A549 (cell line): Measurements from ENCODE around the gene TRMT61A. TPM values are rescaled to one million over a fixed set of nuclear protein-coding genes. Genes with fewer than 3 reads are reported as not detected.
A peak's percentile ranks its signal among the peaks of the same experiment; 100 is the strongest.

Experiments used
- ATAC-seq, 2 experiments: fragments of 200-7000 bp in 1 of 2; fragments of >200 bp in 1 of 2; cut with Nextera tagmentation in 1 of 2; cut with Tn5 transposase in 1 of 2; 3 replicates each; pipeline versions ENCODE4 v1.8.0 to v1.9.1; 2018 to 2020; ENCODE audit warnings: mild to moderate bottlenecking in 1 of 2, moderate library complexity in 1 of 2
- CTCF ChIA-PET: fragments of 300-600 bp; sonication (Branson Sonifier 250); formaldehyde crosslinking; extraction: SDS; loops from one replicate; lab custom pipeline; 2021; ENCODE audit warnings: antibody characterized with exemption, inconsistent platforms; lab: Yijun Ruan, JAX
- POLR2A ChIA-PET: fragments of 350-600 bp; formaldehyde crosslinking; extraction: SDS; loops from one replicate; lab custom pipeline; 2021; ENCODE audit warnings: antibody characterized with exemption, inconsistent platforms; lab: Yijun Ruan, JAX
- DNase-seq, 2 experiments: peaks; one replicate each; pipeline versions ENCODE4 v3.0.0 to v3.0.0-alpha.2; 2011 to 2016; ENCODE audit warnings: low read depth in 1 of 2, low spot score in 1 of 2
- FAIRE-seq: peaks from 2 replicates; lab custom pipeline; 2011; peaks lifted over from hg19 to GRCh38; lab: Jason Lieb, UNC
- H3K27ac ChIP-seq, 2 experiments: fragments of >200 bp; sonication (Bioruptor Twin); formaldehyde crosslinking; 3 replicates each; pipeline ENCODE4 v1.5.1; 2016 to 2017
- H3K4me1 ChIP-seq: fragments of >200 bp; sonication (Bioruptor Twin); formaldehyde crosslinking; 3 replicates; pipeline ENCODE4 v1.6.1; 2016
- H3K4me2 ChIP-seq: fragments of >200 bp; sonication (Bioruptor Twin); formaldehyde crosslinking; 3 replicates; pipeline ENCODE4 v1.6.1; 2016
- H3K4me3 ChIP-seq: fragments of >200 bp; sonication (Bioruptor Twin); formaldehyde crosslinking; 3 replicates; pipeline ENCODE4 v1.5.1; 2016
- H3K9me3 ChIP-seq: fragments of >200 bp; sonication (Bioruptor Twin); formaldehyde crosslinking; 3 replicates; pipeline ENCODE4 v1.6.1; 2016
- ATOH8 ChIP-seq: fragments of 250-450 bp; sonication (Bioruptor Pico); IDR thresholded peaks from 2 replicates; pipeline ENCODE4 v1.5.0; 2020; ENCODE audit warnings: low read depth, mild to moderate bottlenecking, moderate library complexity
- CBX8 ChIP-seq: fragments of 200-600 bp; sonication (generic); IDR thresholded peaks from 2 replicates; pipeline ENCODE4 v1.6.1; 2016
- CTCF ChIP-seq: fragments of >200 bp; sonication (Bioruptor Twin); formaldehyde crosslinking; IDR thresholded peaks from 3 replicates; pipeline ENCODE4 v1.5.1; 2016
- E2F6 ChIP-seq: IDR thresholded peaks from 2 replicates; pipeline ENCODE4 v1.6.1; 2012; ENCODE audit warnings: low read depth, borderline replicate concordance
- EHF ChIP-seq: fragments of 250-450 bp; sonication (Bioruptor Pico); IDR thresholded peaks from 2 replicates; pipeline ENCODE4 v1.5.0; 2020; ENCODE audit warnings: mild to moderate bottlenecking
- ELK1 ChIP-seq: fragments of 150-350 bp; IDR thresholded peaks from 2 replicates; pipeline ENCODE4 v1.6.1; 2014; ENCODE audit warnings: low read depth, mild to moderate bottlenecking, low read length
- FOSB ChIP-seq: fragments of 250-450 bp; sonication (Bioruptor Pico); IDR thresholded peaks from 2 replicates; pipeline ENCODE4 v1.5.0; 2020; ENCODE audit warnings: mild to moderate bottlenecking, moderate library complexity
- FOSL2 ChIP-seq, 2 experiments: fragments of 450-650 bp in 1 of 2; fragments of >200 bp in 1 of 2; sonication (Bioruptor Twin) in 1 of 2; formaldehyde crosslinking; IDR thresholded peaks; 2 replicates each; pipeline versions ENCODE4 v1.5.0 to v1.6.1; 2016 to 2020; ENCODE audit warnings: mild to moderate bottlenecking in 1 of 2, moderate library complexity in 1 of 2
- GATA3 ChIP-seq: IDR thresholded peaks from 2 replicates; pipeline ENCODE4 v1.6.1; 2012; ENCODE audit warnings: borderline replicate concordance
- MYC ChIP-seq: IDR thresholded peaks from 2 replicates; pipeline ENCODE4 v1.6.1; 2012; ENCODE audit warnings: mild to moderate bottlenecking, inconsistent platforms, low read length, improper control_type of control experiment, borderline replicate concordance
- NFE2L2 ChIP-seq: fragments of 150-350 bp; conservative IDR thresholded peaks from 2 replicates; pipeline ENCODE4 v1.6.1; 2014; ENCODE audit warnings: low read length
- RARB ChIP-seq: fragments of 250-450 bp; sonication (Bioruptor Pico); IDR thresholded peaks from 2 replicates; pipeline ENCODE4 v1.8.0; 2021; ENCODE audit warnings: mild to moderate bottlenecking, moderate library complexity
- RNF2 ChIP-seq: fragments of 200-600 bp; sonication (generic); IDR thresholded peaks from 2 replicates; pipeline ENCODE4 v1.6.1; 2016; ENCODE audit warnings: low read depth, mild to moderate bottlenecking, antibody characterized with exemption, moderate library complexity, borderline replicate concordance
- TP53 ChIP-seq: fragments of 250-450 bp; sonication (Bioruptor Pico); IDR thresholded peaks from 2 replicates; pipeline ENCODE4 v1.5.0; 2021; ENCODE audit warnings: mild to moderate bottlenecking, moderate library complexity
- ZC3H11A ChIP-seq: fragments of 450-650 bp; IDR thresholded peaks from 2 replicates; pipeline ENCODE4 v1.6.1; 2014; ENCODE audit warnings: antibody characterized with exemption, mild to moderate bottlenecking
- WGBS: methylation state at CpG from one replicate; pipeline ENCODE4 v1.1.6; 2017; ENCODE audit errors: missing lambda C conversion rate; 5-methylcytosine and 5-hydroxymethylcytosine counted together
- polyA plus RNA-seq, 4 experiments: library from polyadenylated mRNA; depleted of rRNA in 3 of 4; stranded (reverse); fragments of >200 nt; fragmentation: RNase III in 1 of 4; extraction: RNeasy Plus Mini Kit Qiagen cat#74134 plus additional on column Dnase treatment in 1 of 4; gene quantifications; 2 replicates in 3 of 4; 3 replicates in 1 of 4; pipeline ENCODE4 v1.2.3, GENCODE V29; 2011 to 2017
- TF ChIP-seq, protein P1 (sequence below): IDR thresholded peaks from 2 replicates; pipeline ENCODE4 v1.6.1; 2012

TRMT61A gene
- polyA plus RNA-seq, 2 of the 4 experiments (the other 2 are of a cell fraction): 8.3 to 19.4 TPM

DNA sequence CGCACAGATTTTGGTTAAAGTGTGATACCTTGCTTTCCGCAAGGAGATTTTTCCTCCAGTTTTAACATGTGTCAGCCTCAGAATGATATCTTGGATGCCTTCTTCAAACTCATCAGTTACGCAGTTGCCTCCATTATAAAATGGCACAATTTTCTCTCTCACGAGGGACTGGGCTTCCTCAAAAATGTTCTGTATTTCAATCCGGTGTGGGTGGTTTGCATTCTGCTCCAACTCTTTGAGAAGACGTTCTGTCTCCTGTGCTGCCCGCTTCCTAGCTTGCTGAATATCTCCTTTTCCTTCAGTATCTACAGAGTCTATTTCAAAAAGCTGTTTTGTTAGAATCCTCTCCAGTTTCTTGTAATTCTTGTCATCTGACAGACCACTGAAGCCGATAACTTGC, 31.7 kb downstream of the TRMT61A start:
- CTCF ChIA-PET: interaction anchor here (1.1 to 9.1 kb wide), 5 partner anchors 8 to 134 kb away, joined by 3 to 100 read pairs (median 6); no protein-coding TSS in a partner anchor
- Histone ChIP-seq H3K9me3 (no peaks in the 10 kb centered on the region), H3K4me1 (peaks cover 37% of the 10 kb centered on the region), H3K4me2 (peak overlapping the region; percentile 98), H3K4me3 (peak overlapping the region; percentile 99), H3K27ac (no peak overlapping the region)
- FAIRE-seq (no peak), DNase-seq (no peak), ATAC-seq (no peak)
- no peak for TF ChIP-seq EHF (CRISPR knock-in tag)
- TF ChIP-seq E2F6: no peak
- TF ChIP-seq RARB (CRISPR knock-in tag): no peak
- TF ChIP-seq GATA3: no peak
- no peak for TF ChIP-seq FOSB
- no peak for TF ChIP-seq FOSL2 (IDR thresholded peaks at IDR 0.05)
- TF ChIP-seq FOSL2 (CRISPR knock-in tag; IDR thresholded peaks at IDR 0.05): no peak
- no peak for TF ChIP-seq ATOH8 (CRISPR knock-in tag)
- 89% methylated on average over 8 of the region's 8 CpGs for WGBS
- POLR2A ChIA-PET: interaction anchor here (2.0 kb wide), 1 partner anchor 8 kb away, joined by 10 read pairs; no protein-coding TSS in a partner anchor

DNA sequence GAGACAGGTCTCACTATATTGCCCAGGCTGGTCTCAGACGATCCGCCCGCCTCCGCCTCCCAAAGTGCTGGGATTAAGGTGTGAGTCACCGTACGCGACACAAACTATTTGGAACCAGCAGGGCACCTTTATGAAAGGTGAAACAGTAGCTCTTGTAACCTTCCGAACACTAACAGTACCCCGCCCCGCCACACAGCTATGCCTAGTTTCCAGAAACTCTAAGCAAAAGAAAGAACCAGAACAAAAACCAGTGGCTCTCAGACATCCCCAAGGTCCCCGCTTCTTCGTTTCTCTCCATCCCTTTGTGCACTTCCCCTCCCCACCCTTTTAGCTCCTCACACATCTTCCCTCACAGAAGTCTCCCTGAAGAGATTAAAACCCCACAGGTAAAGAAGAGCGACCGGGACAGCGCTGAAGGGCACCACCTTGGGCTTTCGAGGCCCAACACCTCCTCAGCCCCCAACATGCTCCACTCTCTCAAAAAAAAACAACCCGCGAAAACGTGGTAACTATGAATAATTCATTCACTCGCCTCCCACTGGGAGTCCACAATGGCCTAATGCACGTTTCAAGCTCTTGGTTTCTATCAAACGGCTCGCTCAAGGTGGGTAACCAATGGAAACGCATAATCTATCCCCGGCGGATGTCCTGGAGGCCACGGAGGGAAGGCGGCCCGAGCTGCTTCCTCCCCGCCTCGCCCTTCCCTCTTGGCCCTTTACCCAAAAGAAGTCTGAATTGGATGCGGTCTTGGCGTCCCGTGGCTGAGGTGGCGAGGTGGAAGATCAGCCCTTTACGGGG, 32.6 kb downstream of the TRMT61A start:
- H3K9me3 ChIP-seq: no peaks in the 10 kb centered on the region
- ATAC-seq: peak; percentile 46 to 63; a peak in 5 of 6 replicates
- no peak for FAIRE-seq
- 5% methylated on average over 35 of the region's 36 CpGs for WGBS
- POLR2A ChIA-PET: interaction anchor here (0.8 to 2.0 kb wide), 2 partner anchors 9 to 33 kb away, joined by 3 to 10 read pairs; no protein-coding TSS in a partner anchor
- no peak for TF ChIP-seq ELK1
- TF ChIP-seq FOSL2 (IDR thresholded peaks at IDR 0.05): no peak
- peak; percentile 41; the same call in 1 of the 2 replicates for TF ChIP-seq FOSL2 (CRISPR knock-in tag; IDR thresholded peaks at IDR 0.05)
- no peak for TF ChIP-seq RNF2
- 0 out of 2 replicates have a peak, but pooled peaks have one; percentile 35 for TF ChIP-seq TP53
- TF ChIP-seq CTCF: no peak
- no peak for TF ChIP-seq MYC
- TF ChIP-seq ZC3H11A: no peak
- TF ChIP-seq, protein P1, sequence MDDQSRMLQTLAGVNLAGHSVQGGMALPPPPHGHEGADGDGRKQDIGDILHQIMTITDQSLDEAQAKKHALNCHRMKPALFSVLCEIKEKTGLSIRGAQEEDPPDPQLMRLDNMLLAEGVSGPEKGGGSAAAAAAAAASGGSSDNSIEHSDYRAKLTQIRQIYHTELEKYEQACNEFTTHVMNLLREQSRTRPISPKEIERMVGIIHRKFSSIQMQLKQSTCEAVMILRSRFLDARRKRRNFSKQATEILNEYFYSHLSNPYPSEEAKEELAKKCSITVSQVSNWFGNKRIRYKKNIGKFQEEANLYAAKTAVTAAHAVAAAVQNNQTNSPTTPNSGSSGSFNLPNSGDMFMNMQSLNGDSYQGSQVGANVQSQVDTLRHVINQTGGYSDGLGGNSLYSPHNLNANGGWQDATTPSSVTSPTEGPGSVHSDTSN: no peak
- no peak for TF ChIP-seq NFE2L2
- no peak for TF ChIP-seq CBX8
- peak overlapping the region; percentile 98 for H3K4me2 ChIP-seq
- peak overlapping the region; percentile 99 for H3K4me3 ChIP-seq
- CTCF ChIA-PET: interaction anchor here (0.7 to 9.1 kb wide), 8 partner anchors 9 to 133 kb away, joined by 3 to 100 read pairs (median 3); no protein-coding TSS in a partner anchor
- DNase-seq: no peak
- H3K4me1 ChIP-seq: peaks cover 37% of the 10 kb centered on the region
- peak overlapping the region; percentile 95 to 98 for H3K27ac ChIP-seq
